ENCODE data around the gene METTL21A.

DNA sequence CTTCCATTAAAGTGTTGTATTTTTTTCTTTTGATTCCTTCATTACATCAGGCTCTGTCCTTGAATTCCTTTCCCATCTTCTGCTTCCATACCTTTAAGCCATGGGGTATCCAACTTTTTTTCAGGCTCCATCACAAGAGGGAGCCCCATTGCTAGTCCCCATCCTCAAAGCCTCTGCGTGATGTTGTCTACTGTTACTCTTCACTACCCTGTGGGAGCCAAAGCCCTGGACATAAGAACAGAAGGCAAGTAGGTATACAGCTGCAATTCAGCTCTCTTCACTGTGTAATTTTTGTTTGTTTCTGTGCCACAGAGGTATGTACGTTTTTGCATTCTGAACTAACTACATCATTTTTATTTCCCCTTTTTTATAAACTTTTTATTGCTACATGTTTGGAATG, 49.6 kb upstream of the METTL21A start:
- TF ChIP-seq, protein P1, sequence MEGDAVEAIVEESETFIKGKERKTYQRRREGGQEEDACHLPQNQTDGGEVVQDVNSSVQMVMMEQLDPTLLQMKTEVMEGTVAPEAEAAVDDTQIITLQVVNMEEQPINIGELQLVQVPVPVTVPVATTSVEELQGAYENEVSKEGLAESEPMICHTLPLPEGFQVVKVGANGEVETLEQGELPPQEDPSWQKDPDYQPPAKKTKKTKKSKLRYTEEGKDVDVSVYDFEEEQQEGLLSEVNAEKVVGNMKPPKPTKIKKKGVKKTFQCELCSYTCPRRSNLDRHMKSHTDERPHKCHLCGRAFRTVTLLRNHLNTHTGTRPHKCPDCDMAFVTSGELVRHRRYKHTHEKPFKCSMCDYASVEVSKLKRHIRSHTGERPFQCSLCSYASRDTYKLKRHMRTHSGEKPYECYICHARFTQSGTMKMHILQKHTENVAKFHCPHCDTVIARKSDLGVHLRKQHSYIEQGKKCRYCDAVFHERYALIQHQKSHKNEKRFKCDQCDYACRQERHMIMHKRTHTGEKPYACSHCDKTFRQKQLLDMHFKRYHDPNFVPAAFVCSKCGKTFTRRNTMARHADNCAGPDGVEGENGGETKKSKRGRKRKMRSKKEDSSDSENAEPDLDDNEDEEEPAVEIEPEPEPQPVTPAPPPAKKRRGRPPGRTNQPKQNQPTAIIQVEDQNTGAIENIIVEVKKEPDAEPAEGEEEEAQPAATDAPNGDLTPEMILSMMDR (IDR thresholded peaks at IDR 0.05; ENCODE audit: poor library complexity) = no peak
- TF ChIP-seq EZH2phosphoT487 (IDR thresholded peaks at IDR 0.05; ENCODE audit: low read depth, severe bottlenecking, unreplicated experiment) = no peak
- no peak for TF ChIP-seq EZH2 (IDR thresholded peaks at IDR 0.05; ENCODE audit: borderline replicate concordance)

Data from hepatocyte (in vitro differentiated cells).